OCI-LY1 (cell line): Measurements from ENCODE around the gene UNCX.

Source experiments
- H2AFZ ChIP-seq: fragments of 200-600 bp; sonication (generic), shearing (Covaris generic); 2 replicates; pipeline ENCODE4 v1.6.0; 2014; ENCODE audit warnings: antibody characterized with exemption, mild to moderate bottlenecking, low read length
- H3F3A ChIP-seq: fragments of 200-600 bp; sonication (generic), shearing (Covaris generic); 2 replicates; pipeline ENCODE4 v1.6.0; 2014; ENCODE audit warnings: mild to moderate bottlenecking, antibody characterized with exemption, low read length, moderate library complexity; ENCODE audit not compliant: insufficient read depth
- H3K27ac ChIP-seq: fragments of 200-600 bp; sonication (generic); 2 replicates; pipeline ENCODE4 v1.5.1; 2014; ENCODE audit warnings: low read length, mixed run types, mild to moderate bottlenecking, low read depth; ENCODE audit not compliant: poor library complexity, severe bottlenecking
- H3K27me3 ChIP-seq: fragments of 200-600 bp; sonication (generic); 2 replicates; pipeline ENCODE4 v1.6.0; 2014; ENCODE audit warnings: antibody characterized with exemption, mild to moderate bottlenecking, low read length, moderate library complexity; ENCODE audit not compliant: insufficient read depth
- H3K36me3 ChIP-seq: fragments of 200-600 bp; sonication (generic); 2 replicates; pipeline ENCODE4 v1.6.1; 2014; ENCODE audit warnings: mild to moderate bottlenecking, antibody characterized with exemption, low read length, moderate library complexity, mixed read lengths; ENCODE audit not compliant: insufficient read depth
- H3K4me1 ChIP-seq: fragments of 200-600 bp; sonication (generic); 2 replicates; pipeline ENCODE4 v1.5.1; 2014; ENCODE audit warnings: mild to moderate bottlenecking, low read length, moderate library complexity; ENCODE audit not compliant: insufficient read depth, severe bottlenecking
- H3K4me2 ChIP-seq: fragments of 200-600 bp; sonication (generic), shearing (Covaris generic); 2 replicates; pipeline ENCODE4 v1.6.1; 2014; ENCODE audit warnings: low read length
- H3K4me3 ChIP-seq: fragments of 200-600 bp; sonication (generic); 2 replicates; pipeline ENCODE4 v1.5.1; 2014; ENCODE audit warnings: low read length, low read depth, mild to moderate bottlenecking, mixed read lengths; ENCODE audit not compliant: poor library complexity, severe bottlenecking
- H3K79me2 ChIP-seq: fragments of 200-600 bp; shearing (Covaris generic); 2 replicates; pipeline ENCODE4 v1.6.1; 2016; ENCODE audit warnings: mixed run types, low read length, mixed read lengths; ENCODE audit not compliant: insufficient read depth
- H3K9ac ChIP-seq: fragments of 200-600 bp; sonication (generic), shearing (Covaris generic); 2 replicates; pipeline ENCODE4 v1.6.1; 2014; ENCODE audit warnings: mild to moderate bottlenecking, low read length, mixed read lengths
- H3K9me2 ChIP-seq: fragments of 200-600 bp; sonication (generic), shearing (Covaris generic); 2 replicates; pipeline ENCODE4 v1.6.1; 2014; ENCODE audit warnings: low read depth, mild to moderate bottlenecking, low read length, mixed read lengths
- H3K9me3 ChIP-seq: fragments of 200-600 bp; shearing (Covaris generic); 2 replicates; pipeline ENCODE4 v1.6.1; 2014; ENCODE audit warnings: low read length, mixed read lengths
- H4K20me1 ChIP-seq: fragments of 200-600 bp; sonication (generic), shearing (Covaris generic); 2 replicates; pipeline ENCODE4 v1.6.0; 2016; ENCODE audit warnings: mild to moderate bottlenecking, low read length; ENCODE audit not compliant: insufficient read depth
- CTCF ChIP-seq: fragments of 200-600 bp; sonication (generic), shearing (Covaris generic); IDR thresholded peaks from 2 replicates; pipeline ENCODE4 v1.5.1; 2017; ENCODE audit warnings: mild to moderate bottlenecking, antibody characterized with exemption, low read length, moderate library complexity, mixed read lengths
- EZH2 ChIP-seq: fragments of 200-600 bp; sonication (generic), shearing (Covaris generic); IDR thresholded peaks from 2 replicates; pipeline ENCODE4 v1.8.0; 2017; ENCODE audit warnings: borderline replicate concordance, mixed run types, mild to moderate bottlenecking, antibody characterized with exemption, low read length, moderate library complexity, mixed read lengths

The UNCX gene

GRCh38 chr7:1254281-1255079 is 21.8 kb downstream of the UNCX start:
- H3K27me3 ChIP-seq = 0 out of 2 replicates have a peak, but pooled peaks cover 4% of the 10 kb centered on the region
- H3K9me2 ChIP-seq = no peaks in the 10 kb centered on the region
- H4K20me1 ChIP-seq = no peaks in the 10 kb centered on the region
- H3K4me1 ChIP-seq = no peaks in the 10 kb centered on the region
- H3K4me2 ChIP-seq = no peak overlapping the region
- H3K9ac ChIP-seq = no peak overlapping the region
- TF ChIP-seq CTCF (no peak), EZH2 (no peak)
- no peak overlapping the region for H3K27ac ChIP-seq
- no peak overlapping the region for H3K4me3 ChIP-seq
- no peaks in the 10 kb centered on the region for H3K9me3 ChIP-seq
- H3K79me2 ChIP-seq = no peaks in the 10 kb centered on the region
- no peaks in the 10 kb centered on the region for H3F3A ChIP-seq
- no peak overlapping the region for H2AFZ ChIP-seq
- no peaks in the 10 kb centered on the region for H3K36me3 ChIP-seq

GRCh38 chr7:1255080-1255816 is 22.6 kb downstream of the UNCX start:
- H2AFZ ChIP-seq = no peak overlapping the region
- no peaks in the 10 kb centered on the region for H3K27me3 ChIP-seq
- H3K36me3 ChIP-seq = no peaks in the 10 kb centered on the region
- no peaks in the 10 kb centered on the region for H4K20me1 ChIP-seq
- no peaks in the 10 kb centered on the region for H3K4me1 ChIP-seq
- H3K4me3 ChIP-seq = no peak overlapping the region
- TF ChIP-seq EZH2 = no peak
- no peak for TF ChIP-seq CTCF
- H3F3A ChIP-seq = no peaks in the 10 kb centered on the region
- H3K4me2 ChIP-seq = no peak overlapping the region
- no peaks in the 10 kb centered on the region for H3K9me3 ChIP-seq
- no peak overlapping the region for H3K9ac ChIP-seq
- no peaks in the 10 kb centered on the region for H3K9me2 ChIP-seq
- H3K27ac ChIP-seq = no peak overlapping the region
- H3K79me2 ChIP-seq = no peaks in the 10 kb centered on the region

GRCh38 chr7:1255817-1256340 is 23.2 kb downstream of the UNCX start:
- no peaks in the 10 kb centered on the region for H3K9me3 ChIP-seq
- H3F3A ChIP-seq = no peaks in the 10 kb centered on the region
- no peak overlapping the region for H3K4me3 ChIP-seq
- no peaks in the 10 kb centered on the region for H3K27me3 ChIP-seq
- no peak overlapping the region for H2AFZ ChIP-seq
- H3K79me2 ChIP-seq = no peaks in the 10 kb centered on the region
- H3K9ac ChIP-seq = no peak overlapping the region
- H3K36me3 ChIP-seq = no peaks in the 10 kb centered on the region
- H3K4me1 ChIP-seq = no peaks in the 10 kb centered on the region
- H3K9me2 ChIP-seq = no peaks in the 10 kb centered on the region
- no peak overlapping the region for H3K27ac ChIP-seq
- no peaks in the 10 kb centered on the region for H4K20me1 ChIP-seq
- H3K4me2 ChIP-seq = no peak overlapping the region
- TF ChIP-seq CTCF = no peak
- no peak for TF ChIP-seq EZH2
